ENCODE results near the gene TMEM150A.

The TMEM150A gene

GRCh38 chr2:85602476-85603234 is at the start of gene TMEM150A:
Gene TMEM150A, minus strand, starts transcription at chr2:85602698. Its CDS starts 750 bp downstream, at chr2:85601948.
- Histone ChIP-seq H4K20me1 (ENCODE audit: insufficient read depth, low read length, poor library complexity, severe bottlenecking) (peaks cover 3% of the 10 kb centered on the region), H3K79me2 (ENCODE audit: insufficient read depth, low read length) (peaks cover 8% of the 10 kb centered on the region; the same call in 1 of the 2 replicates), H3K9me2 (replicated peaks; ENCODE audit: low read depth, low read length) (no peaks in the 10 kb centered on the region)

GRCh38 chr2:85652056-85652455 is 49.6 kb upstream of the TMEM150A start:
- Histone ChIP-seq H3K4me3 (ENCODE audit: low read length, poor library complexity, severe bottlenecking) (no peak overlapping the region), H3K9me3 (ENCODE audit: insufficient read depth, low read depth, low read length) (no peaks in the 10 kb centered on the region), H4K20me1 (ENCODE audit: insufficient read depth, low read length, poor library complexity, severe bottlenecking) (no peaks in the 10 kb centered on the region), H3K9ac (ENCODE audit: low read depth, low read length, poor library complexity, severe bottlenecking) (no peak overlapping the region), H3K4me2 (ENCODE audit: low read depth, low read length, poor library complexity, severe bottlenecking) (no peak overlapping the region), H3F3A (ENCODE audit: low read depth) (no peaks in the 10 kb centered on the region), H3K4me1 (ENCODE audit: insufficient read depth, low read length, poor library complexity, severe bottlenecking) (no peaks in the 10 kb centered on the region), H3K36me3 (ENCODE audit: insufficient read depth, low read length) (peaks cover 66% of the 10 kb centered on the region), H3K27me3 (ENCODE audit: insufficient read depth, low read length, poor library complexity, severe bottlenecking) (no peaks in the 10 kb centered on the region), H3K9me2 (replicated peaks; ENCODE audit: low read depth, low read length) (no peaks in the 10 kb centered on the region), H2AFZ (ENCODE audit: low read length) (no peak overlapping the region), H3K79me2 (ENCODE audit: insufficient read depth, low read length) (no peaks in the 10 kb centered on the region)
- TF ChIP-seq CTCF (conservative IDR thresholded peaks at IDR 0.05; ENCODE audit: low read length) (no peak), EZH2phosphoT487 (IDR thresholded peaks at IDR 0.05; ENCODE audit: borderline replicate concordance) (no peak)

More at GRCh38 chr2:85602476-85603234, at the start of gene TMEM150A:
- no peak for TF ChIP-seq EZH2phosphoT487 (IDR thresholded peaks at IDR 0.05; ENCODE audit: borderline replicate concordance)
- peak; percentile 30 for TF ChIP-seq CTCF (conservative IDR thresholded peaks at IDR 0.05; ENCODE audit: low read length)
- Histone ChIP-seq H3K4me1 (ENCODE audit: insufficient read depth, low read length, poor library complexity, severe bottlenecking) (peaks cover 8% of the 10 kb centered on the region), H3K4me2 (ENCODE audit: low read depth, low read length, poor library complexity, severe bottlenecking) (peak within 1 kb of the TSS; percentile 96), H3K27me3 (ENCODE audit: insufficient read depth, low read length, poor library complexity, severe bottlenecking) (no peaks in the 10 kb centered on the region), H2AFZ (ENCODE audit: low read length) (peak within 1 kb of the TSS; percentile 49), H3K9ac (ENCODE audit: low read depth, low read length, poor library complexity, severe bottlenecking) (peak within 1 kb of the TSS; percentile 57), H3K4me3 (ENCODE audit: low read length, poor library complexity, severe bottlenecking) (peak within 1 kb of the TSS; percentile 77), H3K36me3 (ENCODE audit: insufficient read depth, low read length) (no peaks in the 10 kb centered on the region; the same call in 1 of the 2 replicates), H3F3A (ENCODE audit: low read depth) (peaks cover 4% of the 10 kb centered on the region; the same call in 1 of the 2 replicates), H3K9me3 (ENCODE audit: insufficient read depth, low read depth, low read length) (no peaks in the 10 kb centered on the region)

GRCh38 chr2:85651097-85651496 is 48.6 kb upstream of the TMEM150A start:
- Histone ChIP-seq H3K4me2 (ENCODE audit: low read depth, low read length, poor library complexity, severe bottlenecking) (no peak overlapping the region), H2AFZ (ENCODE audit: low read length) (no peak overlapping the region), H4K20me1 (ENCODE audit: insufficient read depth, low read length, poor library complexity, severe bottlenecking) (no peaks in the 10 kb centered on the region), H3K27me3 (ENCODE audit: insufficient read depth, low read length, poor library complexity, severe bottlenecking) (no peaks in the 10 kb centered on the region), H3K36me3 (ENCODE audit: insufficient read depth, low read length) (peaks cover 74% of the 10 kb centered on the region), H3K4me3 (ENCODE audit: low read length, poor library complexity, severe bottlenecking) (no peak overlapping the region), H3F3A (ENCODE audit: low read depth) (no peaks in the 10 kb centered on the region), H3K4me1 (ENCODE audit: insufficient read depth, low read length, poor library complexity, severe bottlenecking) (no peaks in the 10 kb centered on the region), H3K79me2 (ENCODE audit: insufficient read depth, low read length) (no peaks in the 10 kb centered on the region), H3K9me2 (replicated peaks; ENCODE audit: low read depth, low read length) (no peaks in the 10 kb centered on the region), H3K9ac (ENCODE audit: low read depth, low read length, poor library complexity, severe bottlenecking) (no peak overlapping the region), H3K9me3 (ENCODE audit: insufficient read depth, low read depth, low read length) (no peaks in the 10 kb centered on the region)
- TF ChIP-seq EZH2phosphoT487 (IDR thresholded peaks at IDR 0.05; ENCODE audit: borderline replicate concordance) (no peak), CTCF (conservative IDR thresholded peaks at IDR 0.05; ENCODE audit: low read length) (no peak)

All from Loucy (cell line).